Dedifferentiated amniotic fluid mesenchymal stem cell (primary cell): Measurements from ENCODE around the gene RASSF6.
A peak's percentile ranks its signal among the peaks of the same experiment; 100 is the strongest.
"Not testable (repeated sequence)": the region's sequence is repeated elsewhere in the genome, so short reads cannot be mapped to it uniquely, and the experiment has no call there.

ENCODE experiments used
- DNase-seq: peaks from one replicate; pipeline ENCODE4 v3.0.0-alpha.2; 2016; ENCODE audit errors: extremely low spot score

RASSF6 gene

GRCh38 chr4:73612032-73612431 lies 8.2 kb downstream of the RASSF6 start:
- peak; percentile 49 for DNase-seq

- no peak for DNase-seq
Measured at GRCh38 chr4:73609706-73610105, 10.5 kb downstream of the RASSF6 start.

GRCh38 chr4:73608689-73609594 lies 11.3 kb downstream of the RASSF6 start:
- DNase-seq: no peak

- DNase-seq: no peak
Measured at GRCh38 chr4:73607375-73608033, 12.7 kb downstream of the RASSF6 start.

GRCh38 chr4:73606465-73606974 lies 13.7 kb downstream of the RASSF6 start:
- DNase-seq: no peak

GRCh38 chr4:73603854-73604584 lies 16.2 kb downstream of the RASSF6 start:
- no peak for DNase-seq

GRCh38 chr4:73603271-73603710 lies 16.9 kb downstream of the RASSF6 start:
- no peak for DNase-seq

- no peak for DNase-seq
Measured at GRCh38 chr4:73600954-73601353, 19.3 kb downstream of the RASSF6 start.

- no peak for DNase-seq
Measured at GRCh38 chr4:73599182-73599581, 21.1 kb downstream of the RASSF6 start.

GRCh38 chr4:73597594-73597993 lies 22.6 kb downstream of the RASSF6 start:
- DNase-seq: no peak

- not testable (repeated sequence) for DNase-seq
Measured at GRCh38 chr4:73597183-73597582, 23.1 kb downstream of the RASSF6 start.

- no peak for DNase-seq
Measured at GRCh38 chr4:73596001-73596400, 24.2 kb downstream of the RASSF6 start.

GRCh38 chr4:73593631-73594241 lies 26.5 kb downstream of the RASSF6 start:
- DNase-seq: no peak

- DNase-seq: no peak
Measured at GRCh38 chr4:73589887-73590801, 30.1 kb downstream of the RASSF6 start.

GRCh38 chr4:73589261-73589847 lies 30.9 kb downstream of the RASSF6 start:
- DNase-seq: peak; percentile 79

- DNase-seq: no peak
Measured at GRCh38 chr4:73588613-73589012, 31.6 kb downstream of the RASSF6 start.

- DNase-seq: no peak
Measured at GRCh38 chr4:73586666-73587065, 33.6 kb downstream of the RASSF6 start.

- no peak for DNase-seq
Measured at GRCh38 chr4:73586040-73586439, 34.2 kb downstream of the RASSF6 start.

GRCh38 chr4:73585345-73585744 lies 34.9 kb downstream of the RASSF6 start:
- no peak for DNase-seq

- no peak for DNase-seq
Measured at GRCh38 chr4:73583666-73584065, 36.6 kb downstream of the RASSF6 start.
